ENCODE results near the gene ASMTL. TPM values are rescaled to one million over a fixed set of nuclear protein-coding genes. Genes with fewer than 3 reads are reported as not detected.
"Not testable (repeated sequence)": the region's sequence is repeated elsewhere in the genome, so short reads cannot be mapped to it uniquely, and the experiment has no call there.

ASMTL gene
- total RNA-seq, 1 donor from 2014 or later = 8.1 TPM

DNA sequence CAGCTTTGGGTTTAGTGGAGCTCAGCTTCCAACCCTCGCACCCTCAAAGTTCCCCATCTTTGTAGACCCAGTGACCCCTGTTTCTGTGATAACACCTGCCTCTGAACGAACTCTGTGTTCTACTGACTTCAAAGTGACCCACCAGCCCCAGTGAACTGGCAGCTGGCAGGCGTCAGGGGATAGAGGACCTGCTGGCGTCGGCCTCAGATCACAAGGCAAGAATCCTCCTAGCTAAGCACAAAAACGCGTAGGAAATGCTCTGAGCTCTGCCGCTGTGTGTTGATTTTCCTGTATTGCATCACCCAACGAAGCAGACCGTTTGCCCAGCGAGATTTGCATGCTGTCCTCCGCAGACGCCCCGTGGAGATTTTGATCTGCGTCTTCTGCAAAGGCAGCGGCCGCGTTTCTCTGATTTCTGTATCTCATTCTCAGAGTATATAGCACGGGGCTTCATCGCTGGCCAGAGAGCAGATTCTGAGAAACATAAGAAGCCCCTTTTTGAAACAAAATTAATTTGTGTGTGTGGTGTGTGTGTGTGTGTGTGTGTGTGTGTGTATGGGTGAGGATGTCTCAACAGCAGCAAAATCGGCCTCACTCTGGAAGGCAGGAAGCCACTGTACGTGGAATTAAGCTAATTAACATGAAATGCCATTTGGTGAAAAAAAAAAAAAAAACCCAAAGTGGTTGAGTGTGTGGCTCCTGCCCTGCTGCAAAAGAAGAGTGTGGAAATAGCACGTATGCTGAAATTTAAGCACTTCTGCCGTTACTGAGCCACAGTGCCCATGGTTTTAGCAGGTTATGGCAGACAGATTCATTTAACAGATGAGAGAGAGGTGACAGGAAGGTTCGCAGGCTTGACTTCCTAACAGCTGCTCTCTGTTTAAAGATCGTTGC, 29.2 kb upstream of the ASMTL start:
- peak; percentile 71 for ATAC-seq

DNA sequence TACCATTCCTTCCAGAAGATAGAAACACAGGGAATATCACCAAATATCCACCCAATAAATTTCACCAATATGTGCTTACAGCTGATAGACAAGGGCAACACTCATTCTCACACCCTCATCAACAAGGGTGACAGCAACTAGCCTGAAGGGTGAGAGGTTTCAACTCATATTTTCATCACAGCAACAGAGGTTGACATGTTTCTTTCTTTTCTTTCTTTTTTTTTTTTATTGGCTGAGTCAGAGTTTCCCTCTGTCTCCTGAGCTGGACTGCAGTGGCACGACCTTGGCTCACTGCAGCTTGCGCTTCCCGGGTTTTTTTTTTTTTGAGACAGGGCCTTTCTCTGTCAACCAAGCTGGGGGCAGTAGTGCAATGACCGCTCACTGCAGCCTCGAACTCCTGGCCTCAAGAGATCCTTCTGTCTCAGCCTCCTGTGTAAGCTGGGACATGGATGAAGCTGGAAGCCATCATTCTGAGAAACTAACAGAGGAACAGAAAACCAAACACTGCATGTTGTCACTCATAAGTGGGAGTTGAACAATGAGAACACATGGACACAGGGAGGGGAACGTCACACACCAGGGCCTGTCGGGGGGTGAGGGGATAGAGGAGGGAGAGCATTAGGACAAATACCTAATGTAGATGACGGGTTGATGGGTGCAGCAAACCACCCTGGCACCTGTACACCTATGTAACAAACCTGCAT, 27.5 kb upstream of the ASMTL start:
- ATAC-seq = no peak

DNA sequence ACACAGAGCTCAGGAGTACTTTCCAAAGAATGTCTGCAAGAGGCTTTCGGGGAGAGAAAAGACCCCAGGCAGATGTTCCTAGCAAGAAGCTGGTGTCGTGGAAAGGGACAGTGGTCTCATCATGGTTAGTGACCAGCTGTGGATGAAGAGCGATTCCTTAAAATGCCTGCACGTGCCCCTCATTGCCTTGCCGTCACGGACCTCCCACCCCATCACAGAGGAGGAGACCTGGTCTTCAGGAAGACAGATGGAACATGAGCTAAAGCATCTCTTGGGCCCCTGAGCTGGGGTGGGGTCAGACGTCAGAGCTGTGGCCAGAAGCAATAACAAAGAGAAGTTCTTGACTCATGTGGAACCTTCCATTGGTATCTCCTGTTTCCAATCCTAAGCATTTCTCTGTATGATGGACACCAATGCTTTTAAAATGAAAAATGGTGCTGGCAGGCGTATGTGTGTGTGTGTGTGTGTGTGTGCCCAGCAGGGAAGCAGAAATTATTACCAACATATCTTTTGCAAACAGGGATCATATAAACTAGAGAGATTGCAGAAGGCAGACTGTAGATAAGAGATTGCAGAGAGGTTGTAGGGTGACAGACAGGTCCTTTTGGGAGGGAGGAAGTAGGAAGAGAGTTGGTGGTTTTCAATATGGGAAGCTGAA, 25.2 kb upstream of the ASMTL start:
- no peak for ATAC-seq

DNA sequence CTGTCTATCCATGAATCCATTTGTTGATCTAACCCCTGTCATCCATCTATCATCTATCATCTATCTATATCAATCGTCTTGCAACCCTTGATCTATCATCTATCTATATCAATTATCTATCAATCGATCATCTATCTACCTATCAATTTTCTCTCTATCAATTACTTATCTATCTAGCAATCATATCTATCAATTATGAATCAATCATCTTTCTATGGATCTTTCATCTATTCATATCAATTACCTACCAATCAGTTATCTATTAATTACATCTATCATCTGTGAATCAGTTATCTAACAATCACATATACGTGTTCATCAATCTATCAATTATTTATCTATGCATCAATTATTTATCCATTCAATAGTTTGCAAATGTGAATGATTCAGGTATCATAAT, 24.5 kb upstream of the ASMTL start:
- no peak for ATAC-seq

DNA sequence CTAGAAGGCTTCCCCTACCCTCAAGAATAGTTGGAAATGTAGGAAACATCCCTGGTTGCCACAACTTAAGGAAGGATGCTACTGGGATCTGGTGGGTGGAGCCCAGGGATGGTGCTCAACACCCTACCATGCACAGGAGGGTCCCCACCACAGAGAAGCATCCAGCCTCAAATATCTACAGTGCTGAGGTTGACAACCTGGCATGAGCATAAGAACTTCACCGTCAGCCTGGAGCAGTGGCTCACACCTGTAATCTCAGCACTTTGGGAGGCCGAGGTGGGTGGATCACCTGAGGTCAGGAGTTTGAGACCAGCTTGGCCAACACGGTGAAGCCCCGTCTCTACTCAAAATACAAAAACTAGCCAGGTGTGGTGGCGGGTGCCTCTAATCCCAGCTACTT, 24.0 kb upstream of the ASMTL start:
- ATAC-seq = no peak

- ATAC-seq = no peak
These were observed 23.2 kb upstream of the ASMTL start for GRCh38 chrX:1475881-1476280.

GRCh38 chrX:1475481-1475880, 22.8 kb upstream of the ASMTL start:
- ATAC-seq = no peak

- not testable (repeated sequence) for ATAC-seq
These were observed 21.9 kb upstream of the ASMTL start for GRCh38 chrX:1474593-1474992.

- ATAC-seq = no peak
These were observed 20.3 kb upstream of the ASMTL start for GRCh38 chrX:1472975-1473374.

GRCh38 chrX:1468250-1468772, 15.6 kb upstream of the ASMTL start:
- ATAC-seq = peak; percentile 37

DNA sequence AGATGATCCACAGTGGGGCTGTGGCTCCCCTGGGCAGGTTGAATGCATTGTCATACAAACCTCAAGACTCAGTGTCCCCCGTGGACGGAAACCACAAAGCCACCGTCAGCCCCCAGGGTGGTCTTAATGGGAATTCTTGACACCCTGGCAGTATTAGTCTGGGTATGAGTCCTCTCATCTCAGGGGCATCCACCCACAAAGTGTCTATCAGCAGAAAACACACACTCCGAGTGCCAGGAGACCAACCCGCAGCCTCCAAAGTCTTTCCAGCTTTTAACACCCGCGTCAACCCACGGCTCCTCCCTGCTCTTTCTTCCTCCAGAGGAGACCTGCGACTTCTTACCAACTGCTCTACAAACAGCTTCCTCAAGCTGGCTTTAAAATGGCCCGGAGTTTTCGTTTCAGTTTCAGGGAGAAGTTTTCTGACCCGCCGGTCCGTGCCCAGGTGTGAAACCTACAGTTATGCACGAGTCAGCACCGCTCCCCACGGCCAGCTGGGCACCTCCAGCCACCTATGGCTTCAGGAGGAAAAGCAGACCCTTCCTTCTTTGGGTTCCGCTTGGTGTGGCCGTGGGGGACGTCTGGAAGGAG, 14.4 kb upstream of the ASMTL start:
- no peak for ATAC-seq

GRCh38 chrX:1466232-1466661, 13.5 kb upstream of the ASMTL start:
- no peak for ATAC-seq

DNA sequence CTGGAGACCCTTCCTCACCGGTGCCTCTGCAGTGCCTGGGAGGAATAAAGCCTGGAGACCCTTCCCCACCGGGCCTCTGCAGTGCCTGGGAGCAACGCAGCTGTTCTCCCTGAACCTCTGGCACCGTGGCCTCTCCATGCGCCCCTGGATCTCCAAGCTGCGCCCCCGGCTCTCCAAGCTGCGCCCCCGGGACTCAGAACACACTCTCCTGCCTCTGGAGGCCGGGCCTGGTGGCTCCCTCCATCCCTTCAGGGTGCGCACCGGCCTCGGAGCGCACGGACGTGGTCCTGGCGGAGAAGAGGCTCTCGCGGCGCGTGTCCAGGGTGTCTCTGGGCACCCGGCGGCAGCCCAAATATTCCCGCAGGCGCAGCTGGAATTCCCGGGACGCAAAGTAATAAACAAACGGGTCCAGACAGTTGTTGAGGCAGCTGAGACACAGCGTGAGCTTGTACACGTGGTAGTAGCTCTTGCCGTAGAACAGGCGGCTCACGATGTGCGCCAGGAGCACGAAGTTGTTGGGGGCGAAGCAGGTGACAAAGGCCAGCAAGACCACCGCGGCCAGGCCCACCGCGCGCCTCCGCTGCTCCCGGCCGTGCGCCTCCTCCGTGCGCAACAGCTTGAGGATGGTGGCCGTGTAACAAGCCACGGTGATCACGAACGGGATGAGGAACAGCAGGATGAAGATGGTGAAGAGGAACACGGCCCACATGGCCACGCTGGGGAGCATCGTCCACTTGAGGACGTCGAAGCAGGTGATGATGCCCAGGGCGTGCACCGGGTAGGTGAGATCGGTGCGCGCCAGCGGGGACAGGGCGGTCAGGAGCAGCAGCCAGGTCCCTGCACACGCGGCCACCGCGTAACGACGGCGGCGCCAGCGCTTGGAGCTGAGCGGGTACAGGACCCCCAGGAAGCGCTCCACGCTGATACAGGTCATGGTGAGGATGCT, 12.8 kb upstream of the ASMTL start:
- no peak for ATAC-seq

GRCh38 chrX:1464971-1465285, 12.2 kb upstream of the ASMTL start:
- no peak for ATAC-seq

- no peak for ATAC-seq
These were observed 11.6 kb upstream of the ASMTL start for GRCh38 chrX:1464041-1464970.

- ATAC-seq = no peak
These were observed 10.9 kb upstream of the ASMTL start for GRCh38 chrX:1463581-1463980.

- ATAC-seq = peak; percentile 30
These were observed 10.0 kb upstream of the ASMTL start for GRCh38 chrX:1462596-1463251.

DNA sequence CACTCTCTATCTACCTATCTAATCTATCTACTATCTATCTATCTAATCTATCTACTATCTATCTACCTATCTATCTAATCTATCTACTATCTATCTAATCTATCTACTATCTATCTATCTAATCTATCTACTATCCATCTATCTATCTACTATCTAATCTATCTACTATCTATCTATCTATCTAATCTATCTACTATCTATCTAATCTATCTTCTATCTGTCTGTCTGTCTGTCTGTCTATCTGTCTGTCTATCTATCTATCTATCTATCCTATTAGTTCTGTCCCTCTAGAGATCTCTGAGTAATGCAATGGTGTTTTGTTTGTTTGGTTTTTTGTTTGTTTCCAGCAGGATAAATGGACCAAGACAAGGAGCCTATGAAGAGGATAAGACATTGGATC, 9.4 kb upstream of the ASMTL start:
- ATAC-seq = no peak

DNA sequence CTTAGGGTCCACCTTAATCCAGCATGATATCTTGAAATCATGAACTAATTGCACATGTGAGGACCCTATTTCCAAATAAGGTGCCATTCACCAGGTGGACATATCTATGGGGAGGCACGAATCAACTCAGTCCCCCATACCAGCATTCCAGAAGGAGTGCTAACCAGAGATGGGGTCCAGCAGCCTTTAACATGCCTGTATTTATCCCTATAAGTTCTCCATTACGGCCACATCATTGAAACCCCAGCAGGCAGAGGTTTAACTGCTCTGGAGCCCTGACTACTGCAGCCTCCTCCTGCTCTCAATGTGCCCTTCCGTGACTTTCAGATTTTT, 3.2 kb upstream of the ASMTL start:
- ATAC-seq = no peak
